SK-N-SH treated with all-trans-retinoic acid at 6 μM for 48 hours (cell line): Measurements from ENCODE around the gene CMTR2.

Source experiments
- ISL1 ChIP-seq: fragments of 250-450 bp; sonication (Bioruptor Pico); IDR thresholded peaks from 2 replicates; pipeline ENCODE4 v2.1.2; 2022; ENCODE audit warnings: mild to moderate bottlenecking, moderate library complexity
- PATZ1 ChIP-seq: fragments of 250-450 bp; sonication (Bioruptor Pico); IDR thresholded peaks from 2 replicates; pipeline ENCODE4 v1.8.0; 2020; ENCODE audit warnings: mild to moderate bottlenecking, moderate library complexity, borderline replicate concordance
- RARB ChIP-seq: fragments of 250-450 bp; sonication (Bioruptor Pico); IDR thresholded peaks from 2 replicates; pipeline ENCODE4 v1.8.0; 2021; ENCODE audit warnings: mild to moderate bottlenecking, moderate library complexity
- SNAI2 ChIP-seq: fragments of 250-450 bp; sonication (Bioruptor Pico); IDR thresholded peaks from 2 replicates; pipeline ENCODE4 v1.5.0; 2020; ENCODE audit warnings: mild to moderate bottlenecking, moderate library complexity
- TCF4 ChIP-seq: fragments of 250-450 bp; sonication (Bioruptor Pico); IDR thresholded peaks from 2 replicates; pipeline ENCODE4 v1.8.0; 2021; ENCODE audit warnings: mild to moderate bottlenecking, moderate library complexity, borderline replicate concordance
- ZNF565 ChIP-seq: fragments of 450-650 bp; formaldehyde crosslinking; conservative IDR thresholded peaks from 2 replicates; pipeline ENCODE4 v1.5.0; 2020; ENCODE audit warnings: low read depth, mild to moderate bottlenecking, moderate library complexity
- ZNF8 ChIP-seq: fragments of 450-650 bp; formaldehyde crosslinking; IDR thresholded peaks from 2 replicates; pipeline ENCODE4 v1.5.0; 2020; ENCODE audit warnings: mild to moderate bottlenecking, moderate library complexity

DNA sequence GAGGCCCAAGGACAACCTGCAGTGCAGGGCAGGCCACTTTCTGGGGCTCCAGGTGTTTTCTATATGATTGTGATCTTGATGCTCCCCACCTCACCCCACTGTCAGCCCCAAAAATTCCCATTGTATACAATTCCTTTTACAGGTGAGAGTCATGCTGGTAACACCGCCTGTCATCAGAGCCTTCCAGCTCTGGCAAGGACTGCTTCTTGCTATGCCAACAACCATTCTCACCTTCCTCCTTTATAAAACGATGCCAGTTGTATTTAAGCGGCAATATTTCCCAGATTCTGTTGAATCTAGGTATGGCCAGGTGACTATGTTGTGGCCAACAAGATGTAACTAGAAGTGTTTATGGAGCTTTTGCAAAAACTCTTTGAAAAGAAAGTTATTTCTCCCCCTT is 38.9 kb upstream of the CMTR2 start:
- TF ChIP-seq ISL1 (CRISPR knock-in tag) (no peak), PATZ1 (CRISPR knock-in tag) (no peak), TCF4 (CRISPR knock-in tag) (no peak), RARB (CRISPR knock-in tag) (no peak), ZNF565 (CRISPR knock-in tag) (no peak), SNAI2 (CRISPR knock-in tag) (no peak), ZNF8 (CRISPR knock-in tag) (no peak)
